ENCODE measurements around the gene FRAT1. TPM values are rescaled to one million over a fixed set of nuclear protein-coding genes. Genes with fewer than 3 reads are reported as not detected.

The FRAT1 gene
- total and polyA plus RNA-seq, 11 donors: 1.1 to 5.2 (median 4.3) TPM

DNA sequence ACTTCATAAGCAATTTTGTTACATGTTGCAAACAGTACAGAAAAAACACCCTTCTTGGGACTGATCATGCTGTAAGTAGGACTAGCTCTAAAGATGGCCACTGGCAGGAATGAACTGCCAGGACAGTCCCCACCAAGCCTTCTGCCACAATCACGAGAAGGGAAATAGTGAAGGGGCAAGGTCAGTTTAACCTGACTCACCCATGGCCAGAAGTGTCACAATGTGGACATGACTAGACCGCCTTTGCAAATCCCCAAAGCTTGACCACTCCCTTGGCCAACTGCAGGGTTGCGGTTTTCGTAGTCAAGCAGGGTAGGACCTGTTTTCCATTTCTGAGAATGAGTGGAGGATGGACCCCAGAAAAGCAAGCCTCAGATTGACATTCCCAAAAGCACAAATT, 34.9 kb downstream of the FRAT1 start:
- H3K9me3 ChIP-seq: no peaks in the 10 kb centered on the region
- intact Hi-C loops (cut with DNase I): loop anchor here in 3 of 10 donors (2.0 to 10.0 kb wide), 3 partner anchors 33 to 279 kb away; no protein-coding TSS in a partner anchor
- no peak overlapping the region for H3K4me3 ChIP-seq
- H3K4me1 ChIP-seq: peaks cover 0 to 30% (median 8%) of the 10 kb centered on the region in 12 donors
- H3K27ac ChIP-seq: peak overlapping the region in 1 of 12 donors; percentile 74
- TF ChIP-seq POLR2A (IDR thresholded peaks at IDR 0.05): no peak
- TF ChIP-seq, protein P1, sequence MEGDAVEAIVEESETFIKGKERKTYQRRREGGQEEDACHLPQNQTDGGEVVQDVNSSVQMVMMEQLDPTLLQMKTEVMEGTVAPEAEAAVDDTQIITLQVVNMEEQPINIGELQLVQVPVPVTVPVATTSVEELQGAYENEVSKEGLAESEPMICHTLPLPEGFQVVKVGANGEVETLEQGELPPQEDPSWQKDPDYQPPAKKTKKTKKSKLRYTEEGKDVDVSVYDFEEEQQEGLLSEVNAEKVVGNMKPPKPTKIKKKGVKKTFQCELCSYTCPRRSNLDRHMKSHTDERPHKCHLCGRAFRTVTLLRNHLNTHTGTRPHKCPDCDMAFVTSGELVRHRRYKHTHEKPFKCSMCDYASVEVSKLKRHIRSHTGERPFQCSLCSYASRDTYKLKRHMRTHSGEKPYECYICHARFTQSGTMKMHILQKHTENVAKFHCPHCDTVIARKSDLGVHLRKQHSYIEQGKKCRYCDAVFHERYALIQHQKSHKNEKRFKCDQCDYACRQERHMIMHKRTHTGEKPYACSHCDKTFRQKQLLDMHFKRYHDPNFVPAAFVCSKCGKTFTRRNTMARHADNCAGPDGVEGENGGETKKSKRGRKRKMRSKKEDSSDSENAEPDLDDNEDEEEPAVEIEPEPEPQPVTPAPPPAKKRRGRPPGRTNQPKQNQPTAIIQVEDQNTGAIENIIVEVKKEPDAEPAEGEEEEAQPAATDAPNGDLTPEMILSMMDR (IDR thresholded peaks at IDR 0.05): no peak
- H3K27me3 ChIP-seq: no peaks in the 10 kb centered on the region
- peak in 3 of 4 donors; percentile 16 to 48 (median 30) for ATAC-seq
- peaks cover 0 to 36% (median 24%) of the 10 kb centered on the region in 9 donors for H3K36me3 ChIP-seq
- WGBS, 4 donors: 80 to 96% (median 94%) methylated on average over 4 of the region's 4 CpGs
- no peak for DNase-seq

DNA sequence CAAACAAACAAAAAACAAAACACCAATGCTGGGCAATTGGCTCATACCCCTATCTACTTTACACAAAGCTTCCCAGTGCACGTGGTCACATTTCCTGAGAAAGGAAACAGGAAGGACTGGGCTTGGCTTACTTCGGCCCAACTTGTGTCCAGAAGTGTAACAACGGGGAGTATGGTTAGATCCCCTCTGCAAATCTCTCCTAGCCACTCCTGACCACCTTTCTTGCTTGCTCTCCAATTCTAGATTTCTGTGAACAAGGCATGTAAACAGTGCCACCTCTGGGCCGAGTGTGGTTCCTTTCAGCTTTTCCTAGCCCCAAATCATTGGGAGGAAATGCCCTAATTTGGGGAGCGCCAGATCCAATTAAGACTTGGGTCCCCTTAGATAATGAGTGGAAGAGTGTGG, 36.5 kb downstream of the FRAT1 start:
- ATAC-seq (peak in 3 of 4 donors; percentile 32 to 75 (median 65)), DNase-seq (no peak)
- no peak overlapping the region for H3K4me3 ChIP-seq
- peaks cover 0 to 46% (median 39%) of the 10 kb centered on the region in 9 donors for H3K36me3 ChIP-seq
- peak overlapping the region in 7 of 12 donors; percentile 11 to 73 (median 33) for H3K27ac ChIP-seq
- WGBS, 4 donors: 43 to 50% (median 47%) methylated on average over 5 of the region's 5 CpGs
- H3K4me1 ChIP-seq: peaks cover 0 to 33% (median 8%) of the 10 kb centered on the region in 12 donors
- intact Hi-C loops (cut with DNase I): loop anchor here in 4 of 10 donors (2.0 to 10.0 kb wide), 4 partner anchors 35 to 281 kb away; no protein-coding TSS in a partner anchor
- no peaks in the 10 kb centered on the region for H3K9me3 ChIP-seq
- no peaks in the 10 kb centered on the region for H3K27me3 ChIP-seq
- TF ChIP-seq POLR2A (IDR thresholded peaks at IDR 0.05): no peak
- TF ChIP-seq, protein P1 (IDR thresholded peaks at IDR 0.05): peak in 11 of 12 donors; percentile 13 to 60 (median 45)

DNA sequence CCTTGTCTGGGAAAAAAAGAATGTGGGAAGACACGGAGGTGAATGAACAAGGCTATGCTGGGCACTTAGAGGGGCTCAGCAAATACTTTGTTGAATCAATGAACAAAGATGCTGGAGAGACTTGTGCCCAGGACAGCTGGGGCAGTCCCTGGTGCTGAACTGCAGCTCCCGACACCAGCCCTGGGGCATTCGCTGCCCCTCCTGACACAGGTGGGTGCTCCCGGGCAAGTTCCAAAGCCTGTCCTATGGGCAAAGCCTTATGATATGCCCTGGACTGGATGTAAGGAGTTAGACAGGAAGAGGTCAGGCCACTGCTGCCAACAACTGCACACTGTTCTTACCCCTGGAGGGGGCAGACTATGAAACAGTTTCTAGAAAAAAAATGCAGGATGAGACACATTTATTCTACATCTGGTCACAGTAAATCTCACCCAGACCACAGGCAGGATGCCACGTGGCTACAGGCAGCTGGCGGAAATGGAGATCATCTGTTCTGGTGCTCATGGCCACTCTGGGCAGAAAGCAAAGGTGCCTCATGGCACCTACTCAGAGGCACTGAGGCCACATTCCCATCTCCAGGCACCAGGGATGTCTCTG, 37.3 kb downstream of the FRAT1 start:
- Histone ChIP-seq H3K27me3 (no peaks in the 10 kb centered on the region), H3K36me3 (peaks cover 0 to 52% (median 39%) of the 10 kb centered on the region in 9 donors), H3K4me3 (no peak overlapping the region), H3K9me3 (no peaks in the 10 kb centered on the region), H3K4me1 (peaks cover 0 to 42% (median 8%) of the 10 kb centered on the region in 12 donors), H3K27ac (peak overlapping the region in 5 of 12 donors; percentile 18 to 73 (median 33))
- no peak for TF ChIP-seq POLR2A (IDR thresholded peaks at IDR 0.05)
- TF ChIP-seq, protein P1 (IDR thresholded peaks at IDR 0.05): no peak
- ATAC-seq: peak in 1 of 4 donors; percentile 14
- DNase-seq: no peak
- intact Hi-C loops (cut with DNase I): loop anchor here in 3 of 10 donors (5.0 to 10.0 kb wide), 2 partner anchors 79 to 282 kb away; no protein-coding TSS in a partner anchor
- WGBS, 4 donors: 76 to 83% (median 82%) methylated on average over 6 of the region's 6 CpGs

DNA sequence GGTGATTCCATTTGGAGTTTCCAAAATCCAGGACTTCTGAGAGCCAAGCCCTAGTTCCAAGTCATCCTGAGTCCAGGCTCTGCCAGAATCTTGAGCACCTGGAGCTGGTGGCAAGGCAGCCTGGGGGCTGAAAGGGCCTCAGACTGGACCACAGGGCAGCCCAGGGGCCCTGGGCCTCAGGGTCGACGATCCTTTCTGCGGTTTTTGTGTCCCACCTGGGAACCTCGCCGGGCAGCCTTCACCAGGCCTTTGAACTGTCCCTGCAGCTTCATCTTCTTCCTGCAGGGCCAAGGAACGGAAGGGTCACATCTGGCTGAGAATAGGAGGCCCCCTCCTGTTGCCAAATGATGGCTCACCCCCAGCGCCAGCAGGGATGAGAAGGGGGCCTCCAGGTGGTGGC, 37.8 kb downstream of the FRAT1 start:
- DNase-seq: no peak
- Histone ChIP-seq H3K4me3 (no peak overlapping the region), H3K27me3 (no peaks in the 10 kb centered on the region), H3K27ac (peak overlapping the region in 1 of 12 donors; percentile 73), H3K36me3 (peaks cover 0 to 52% (median 39%) of the 10 kb centered on the region in 9 donors), H3K4me1 (peaks cover 0 to 47% (median 8%) of the 10 kb centered on the region in 12 donors), H3K9me3 (no peaks in the 10 kb centered on the region)
- intact Hi-C loops (cut with DNase I): loop anchor here in 3 of 10 donors (5.0 to 10.0 kb wide), 2 partner anchors 80 to 282 kb away; no protein-coding TSS in a partner anchor
- TF ChIP-seq POLR2A (IDR thresholded peaks at IDR 0.05): no peak
- TF ChIP-seq, protein P1 (IDR thresholded peaks at IDR 0.05): no peak
- 82 to 100% (median 94%) methylated on average over 7 of the region's 7 CpGs for WGBS, 4 donors
- ATAC-seq: no peak
